Measurements from ENCODE around the gene PBRM1. TPM values are rescaled to one million over a fixed set of nuclear protein-coding genes. Genes with fewer than 3 reads are reported as not detected.
"Not testable (repeated sequence)": the region's sequence is repeated elsewhere in the genome, so short reads cannot be mapped to it uniquely, and the experiment has no call there.

Gene PBRM1
- total and polyA plus RNA-seq, 7 experiments from 2014 or later, result 58.4 to 109 (median 76.9) TPM

DNA sequence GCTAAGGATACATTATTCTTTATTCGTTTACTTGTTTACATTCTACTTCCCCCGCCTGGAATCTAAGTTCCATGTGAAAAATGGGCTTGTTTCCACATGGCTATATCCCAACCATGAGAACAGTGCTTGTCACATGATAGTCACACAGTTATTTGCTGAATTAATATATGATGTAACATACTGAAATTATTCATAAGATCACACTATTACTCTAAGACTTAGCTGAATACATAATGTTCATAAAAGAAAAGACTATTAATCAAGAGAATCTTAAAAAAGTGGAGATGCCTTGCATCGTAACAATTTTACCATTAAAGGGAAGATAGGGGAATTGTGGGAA is 6.5 kb downstream of the PBRM1 start:
- Mint-ChIP-seq H3K27me3 (no peaks in the 10 kb centered on the region), H3K9me3 (no peaks in the 10 kb centered on the region), H3K4me1 (peaks cover 22 to 52% (median 37%) of the 10 kb centered on the region in 7 donors), H3K36me3 (peaks cover 18 to 45% (median 37%) of the 10 kb centered on the region in 5 donors), H3K4me3 (no peak overlapping the region), H3K27ac (peak overlapping the region in 2 of 9 donors; percentile 10 to 69)
- peaks cover 11 to 45% (median 33%) of the 10 kb centered on the region in 3 experiments for H3K36me3 ChIP-seq (ENCODE audit: control insufficient read depth in 2 of 3, insufficient read depth in 3 of 3, low read length in 3 of 3)
- H3K4me3 ChIP-seq (ENCODE audit: low read length), result no peak overlapping the region
- intact Hi-C loops (cut with micrococcal nuclease), result no loop called here
- H3K27ac ChIP-seq (ENCODE audit: low read depth, low read length), result no peak overlapping the region
- H3K9me3 ChIP-seq (ENCODE audit: control insufficient read depth in 2 of 3, low read length in 3 of 3), result no peaks in the 10 kb centered on the region
- ATAC-seq (no peak), DNase-seq (no peak)
- peaks cover 0 to 4% of the 10 kb centered on the region in 2 donors for H3K4me1 ChIP-seq (ENCODE audit: control insufficient read depth in 2 of 2, insufficient read depth in 2 of 2, low read length in 2 of 2)
- ChIA-PET CTCF (no interaction called here), POLR2A (no interaction called here)
- H3K27me3 ChIP-seq (ENCODE audit: control insufficient read depth in 2 of 2, insufficient read depth in 2 of 2, low read length in 2 of 2), result no peaks in the 10 kb centered on the region

DNA sequence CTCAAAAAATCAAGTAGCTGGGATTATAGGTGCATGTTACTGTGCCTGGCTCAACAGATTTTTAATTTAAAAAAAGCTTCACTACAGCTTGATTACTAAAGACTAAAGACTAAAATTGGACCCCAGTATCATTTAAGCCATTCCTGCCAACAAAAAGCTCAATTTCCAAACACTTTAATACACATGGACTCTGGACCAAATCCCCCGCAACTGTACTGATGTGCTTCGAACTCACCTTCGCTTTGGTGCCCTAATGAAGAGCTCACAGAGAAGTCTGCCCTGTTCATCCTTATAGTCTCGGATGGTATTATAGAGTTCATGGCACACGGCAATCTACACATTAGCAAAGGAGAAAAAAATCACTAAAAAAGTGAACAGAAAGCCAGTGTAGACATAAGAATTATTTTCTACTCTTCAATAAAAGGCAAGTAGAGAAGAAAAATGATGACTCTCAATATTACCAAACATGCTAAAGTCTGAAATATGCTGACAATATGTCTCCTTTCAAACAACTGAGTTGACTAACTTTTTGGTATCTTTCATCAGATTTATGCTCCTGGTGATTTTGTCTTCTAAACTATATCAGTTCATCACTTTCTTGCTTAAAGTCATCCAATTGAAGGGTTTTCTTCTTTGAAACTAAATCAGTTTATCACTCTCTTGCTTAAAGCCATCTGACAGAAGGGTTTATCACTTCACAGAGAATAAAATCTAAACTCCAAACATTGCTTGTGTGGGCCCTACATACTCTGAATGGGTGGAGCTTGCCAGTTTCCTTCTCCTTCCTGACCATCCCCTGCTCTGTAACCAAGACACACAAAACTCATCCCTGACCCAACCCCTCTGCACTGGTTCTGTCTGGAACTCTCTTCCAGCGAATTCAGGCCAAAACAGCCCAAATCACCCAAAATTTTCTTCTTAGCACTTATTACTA is 7.2 kb downstream of the PBRM1 start:
- Histone ChIP-seq H3K27ac (ENCODE audit: low read depth, low read length) (no peak overlapping the region), H3K27me3 (ENCODE audit: control insufficient read depth in 2 of 2, insufficient read depth in 2 of 2, low read length in 2 of 2) (no peaks in the 10 kb centered on the region), H3K4me3 (ENCODE audit: low read length) (no peak overlapping the region), H3K36me3 (ENCODE audit: control insufficient read depth in 2 of 3, insufficient read depth in 3 of 3, low read length in 3 of 3) (peaks cover 11 to 45% (median 33%) of the 10 kb centered on the region in 3 experiments), H3K9me3 (ENCODE audit: control insufficient read depth in 2 of 3, low read length in 3 of 3) (no peaks in the 10 kb centered on the region), H3K4me1 (ENCODE audit: control insufficient read depth in 2 of 2, insufficient read depth in 2 of 2, low read length in 2 of 2) (no peaks in the 10 kb centered on the region)
- H3K4me3 Mint-ChIP-seq, result no peak overlapping the region
- H3K27ac Mint-ChIP-seq, result peak overlapping the region in 2 of 9 donors; percentile 10 to 69
- peaks cover 18 to 45% (median 37%) of the 10 kb centered on the region in 5 donors for H3K36me3 Mint-ChIP-seq
- intact Hi-C loops (cut with micrococcal nuclease), result no loop called here
- no peak for ATAC-seq
- no peaks in the 10 kb centered on the region for H3K27me3 Mint-ChIP-seq
- H3K4me1 Mint-ChIP-seq, result peaks cover 25 to 45% (median 31%) of the 10 kb centered on the region in 7 donors
- DNase-seq, result no peak
- POLR2A ChIA-PET, result no interaction called here
- H3K9me3 Mint-ChIP-seq, result no peaks in the 10 kb centered on the region
- CTCF ChIA-PET, result interaction anchor here (0.6 kb wide), 1 partner anchor 789 kb away, joined by 3 read pairs; no protein-coding TSS in a partner anchor

DNA sequence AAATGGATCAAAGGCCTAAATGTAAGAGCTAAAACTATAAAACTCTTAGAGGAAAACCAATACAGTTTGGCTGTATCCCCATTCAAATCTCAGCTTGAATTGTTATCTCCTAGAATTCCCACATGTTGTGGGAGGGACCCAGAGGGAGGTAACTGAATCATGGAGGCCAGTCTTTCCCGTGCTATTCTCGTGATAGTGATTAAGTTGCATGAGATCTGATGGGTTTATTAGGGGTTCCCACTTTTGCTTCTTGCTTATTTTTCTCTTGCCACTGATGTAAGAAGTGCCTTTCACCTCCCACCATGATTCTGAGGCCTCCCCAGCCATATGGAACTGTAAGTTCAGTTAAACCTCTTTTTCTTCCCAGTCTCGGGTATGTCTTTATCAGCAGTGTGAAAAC is 9.5 kb downstream of the PBRM1 start:
- DNase-seq; H3K27ac Mint-ChIP-seq; intact Hi-C loops (cut with micrococcal nuclease); H3K9me3 ChIP-seq (ENCODE audit: control insufficient read depth in 2 of 3, low read length in 3 of 3); H3K9me3 Mint-ChIP-seq; H3K27me3 Mint-ChIP-seq; CTCF ChIA-PET; POLR2A ChIA-PET; H3K27me3 ChIP-seq (ENCODE audit: control insufficient read depth in 2 of 2, insufficient read depth in 2 of 2, low read length in 2 of 2); H3K4me3 Mint-ChIP-seq; H3K4me1 ChIP-seq (ENCODE audit: control insufficient read depth in 2 of 2, insufficient read depth in 2 of 2, low read length in 2 of 2); H3K4me3 ChIP-seq (ENCODE audit: low read length); H3K27ac ChIP-seq (ENCODE audit: low read depth, low read length); ATAC-seq: not testable (repeated sequence)
- Mint-ChIP-seq H3K36me3 (peaks cover 25 to 47% (median 42%) of the 10 kb centered on the region in 5 donors), H3K4me1 (peaks cover 16 to 40% (median 26%) of the 10 kb centered on the region in 7 donors)
- peaks cover 21 to 61% (median 30%) of the 10 kb centered on the region in 3 experiments for H3K36me3 ChIP-seq (ENCODE audit: control insufficient read depth in 2 of 3, insufficient read depth in 3 of 3, low read length in 3 of 3)

DNA sequence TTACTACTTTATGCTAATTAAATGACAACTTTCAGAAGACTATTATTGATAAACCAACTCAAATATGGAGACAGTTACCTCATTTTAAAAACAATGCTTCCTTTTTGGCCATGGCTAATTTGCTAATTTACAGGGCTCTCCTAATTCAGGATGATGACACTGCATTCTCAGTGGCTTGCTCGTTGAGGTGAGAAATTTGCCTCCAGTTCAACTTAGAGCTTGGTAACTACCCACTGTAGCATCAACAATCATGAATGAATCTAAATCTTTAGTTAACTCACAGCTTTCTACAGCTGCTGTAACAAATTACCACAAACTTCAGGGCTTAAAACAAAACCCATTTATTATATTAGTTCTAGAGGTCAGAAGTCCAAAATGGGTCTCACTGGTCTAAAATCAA is 14.0 kb downstream of the PBRM1 start:
- H3K9me3 ChIP-seq (ENCODE audit: control insufficient read depth in 2 of 3, low read length in 3 of 3), result no peaks in the 10 kb centered on the region
- H3K36me3 ChIP-seq (ENCODE audit: control insufficient read depth in 2 of 3, insufficient read depth in 3 of 3, low read length in 3 of 3), result peaks cover 0 to 47% (median 14%) of the 10 kb centered on the region in 3 experiments
- no peak overlapping the region for H3K27ac ChIP-seq (ENCODE audit: low read depth, low read length)
- intact Hi-C loops (cut with micrococcal nuclease), result loop anchor here in 1 of 2 donors (2.0 kb wide), 1 partner anchor 13 kb away; the partner anchor contains the start of gene PBRM1
- H3K27me3 Mint-ChIP-seq, result no peaks in the 10 kb centered on the region
- H3K27me3 ChIP-seq (ENCODE audit: control insufficient read depth in 2 of 2, insufficient read depth in 2 of 2, low read length in 2 of 2), result no peaks in the 10 kb centered on the region
- POLR2A ChIA-PET, result no interaction called here
- DNase-seq (no peak), ATAC-seq (no peak)
- peaks cover 14 to 32% (median 24%) of the 10 kb centered on the region in 7 donors for H3K4me1 Mint-ChIP-seq
- peaks cover 0 to 14% of the 10 kb centered on the region in 2 donors for H3K4me1 ChIP-seq (ENCODE audit: control insufficient read depth in 2 of 2, insufficient read depth in 2 of 2, low read length in 2 of 2)
- no peaks in the 10 kb centered on the region for H3K9me3 Mint-ChIP-seq
- peaks cover 10 to 46% (median 31%) of the 10 kb centered on the region in 5 donors for H3K36me3 Mint-ChIP-seq
- CTCF ChIA-PET, result no interaction called here
- H3K4me3 ChIP-seq (ENCODE audit: low read length), result no peak overlapping the region
- H3K27ac Mint-ChIP-seq, result peak overlapping the region in 2 of 9 donors; percentile 12 to 49
- H3K4me3 Mint-ChIP-seq, result peak overlapping the region in 1 of 10 donors; percentile 29

DNA sequence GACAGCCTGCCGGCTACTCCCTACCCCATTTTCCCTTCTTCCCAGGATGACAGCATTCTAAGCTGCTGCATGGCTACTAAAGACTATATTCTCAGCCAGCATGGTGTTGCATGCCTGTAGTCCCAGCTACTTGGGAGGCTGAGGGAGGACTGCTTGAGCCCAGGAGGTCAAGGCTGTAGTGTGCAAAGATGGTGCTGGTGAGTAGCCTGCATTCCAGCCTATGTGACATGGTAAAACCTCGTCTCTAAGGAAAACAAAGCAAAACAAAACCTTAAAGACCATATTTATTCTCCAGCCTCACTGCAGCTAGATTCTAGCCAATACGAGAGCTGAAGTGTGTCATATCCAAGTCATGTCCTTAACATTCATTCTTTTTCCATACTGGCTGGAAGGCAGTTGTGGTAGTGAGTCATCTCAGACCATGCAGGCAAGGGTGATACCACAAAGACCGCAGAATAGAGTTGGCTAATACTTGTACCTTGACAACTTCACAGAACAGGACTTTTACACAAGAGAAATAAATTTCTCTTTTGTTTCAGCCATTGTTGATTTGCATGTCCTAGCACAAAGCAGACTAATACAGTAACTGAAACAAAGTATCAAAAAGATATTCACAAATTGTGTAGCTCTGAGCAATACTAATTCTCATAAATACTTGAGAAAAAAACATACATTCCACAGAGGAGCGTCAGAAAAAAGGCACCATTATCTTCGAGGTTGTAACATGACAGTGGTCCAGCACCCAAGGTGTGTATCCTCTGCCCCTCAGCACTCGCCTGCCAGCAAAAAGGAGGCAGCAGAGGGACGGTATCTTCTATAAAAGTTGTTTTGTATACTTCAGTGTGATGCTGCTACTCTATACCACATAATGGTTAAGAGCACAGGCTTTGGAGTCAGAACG is 14.8 kb downstream of the PBRM1 start:
- peaks cover 0 to 48% (median 10%) of the 10 kb centered on the region in 3 experiments for H3K36me3 ChIP-seq (ENCODE audit: control insufficient read depth in 2 of 3, insufficient read depth in 3 of 3, low read length in 3 of 3)
- peak; percentile 89 for ATAC-seq

DNA sequence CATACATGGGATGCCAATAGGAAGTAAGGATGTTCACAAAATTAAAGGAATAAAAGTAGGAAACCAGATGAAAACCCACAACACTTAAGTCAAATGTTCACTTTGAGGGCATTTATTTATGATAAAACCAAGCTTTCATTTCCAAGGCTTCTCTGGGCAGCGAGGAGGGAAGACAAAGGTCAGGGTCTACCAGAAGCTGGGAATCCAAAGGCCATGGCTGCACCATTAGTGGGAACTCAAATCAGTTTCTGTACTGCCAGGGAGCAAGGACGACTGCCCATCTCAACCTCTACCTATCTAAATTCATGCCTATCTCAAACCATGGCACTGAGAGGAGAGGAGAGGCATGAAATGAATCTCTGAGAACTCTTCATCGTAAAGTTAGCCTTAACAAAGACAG is 22.6 kb downstream of the PBRM1 start:
- peak overlapping the region in 1 of 9 donors; percentile 50 for H3K27ac Mint-ChIP-seq
- peaks cover 4 to 52% (median 19%) of the 10 kb centered on the region in 5 donors for H3K36me3 Mint-ChIP-seq

More for the DNA sequence above, 14.8 kb downstream of the PBRM1 start:
- H3K36me3 Mint-ChIP-seq, result peaks cover 7 to 41% (median 28%) of the 10 kb centered on the region in 5 donors
- ChIA-PET POLR2A (interaction anchor here (0.7 kb wide), 1 partner anchor 67 kb away, joined by 3 read pairs; no protein-coding TSS in a partner anchor), CTCF (no interaction called here)
- H3K27ac ChIP-seq (ENCODE audit: low read depth, low read length), result no peak overlapping the region
- H3K9me3 ChIP-seq (ENCODE audit: control insufficient read depth in 2 of 3, low read length in 3 of 3), result no peaks in the 10 kb centered on the region
- H3K4me3 ChIP-seq (ENCODE audit: low read length), result no peak overlapping the region
- no peaks in the 10 kb centered on the region for H3K9me3 Mint-ChIP-seq
- H3K27ac Mint-ChIP-seq, result peak overlapping the region in 6 of 9 donors; percentile 25 to 85 (median 45)
- H3K4me1 Mint-ChIP-seq, result peaks cover 14 to 31% (median 24%) of the 10 kb centered on the region in 7 donors
- peaks cover 0 to 14% of the 10 kb centered on the region in 2 donors for H3K4me1 ChIP-seq (ENCODE audit: control insufficient read depth in 2 of 2, insufficient read depth in 2 of 2, low read length in 2 of 2)
- peak in 1 of 9 donors; percentile 56 for DNase-seq
- intact Hi-C loops (cut with micrococcal nuclease), result loop anchor here in 1 of 2 donors (2.0 kb wide), 1 partner anchor 14 kb away; the partner anchor contains the start of gene PBRM1
- H3K27me3 ChIP-seq (ENCODE audit: control insufficient read depth in 2 of 2, insufficient read depth in 2 of 2, low read length in 2 of 2), result no peaks in the 10 kb centered on the region
- H3K27me3 Mint-ChIP-seq, result no peaks in the 10 kb centered on the region
- peak overlapping the region in 1 of 10 donors; percentile 62 for H3K4me3 Mint-ChIP-seq

More for the DNA sequence above, 22.6 kb downstream of the PBRM1 start:
- Histone ChIP-seq H3K4me1 (ENCODE audit: control insufficient read depth in 2 of 2, insufficient read depth in 2 of 2, low read length in 2 of 2) (no peaks in the 10 kb centered on the region), H3K27ac (ENCODE audit: low read depth, low read length) (no peak overlapping the region), H3K27me3 (ENCODE audit: control insufficient read depth in 2 of 2, insufficient read depth in 2 of 2, low read length in 2 of 2) (no peaks in the 10 kb centered on the region), H3K36me3 (ENCODE audit: control insufficient read depth in 2 of 3, insufficient read depth in 3 of 3, low read length in 3 of 3) (peaks cover 0 to 75% (median 12%) of the 10 kb centered on the region in 3 experiments), H3K4me3 (ENCODE audit: low read length) (no peak overlapping the region), H3K9me3 (ENCODE audit: control insufficient read depth in 2 of 3, low read length in 3 of 3) (no peaks in the 10 kb centered on the region)
- Mint-ChIP-seq H3K27me3 (no peaks in the 10 kb centered on the region), H3K4me1 (peaks cover 0 to 5% (median 2%) of the 10 kb centered on the region in 7 donors), H3K9me3 (no peaks in the 10 kb centered on the region), H3K4me3 (no peak overlapping the region)
- no peak for DNase-seq
- intact Hi-C loops (cut with micrococcal nuclease), result no loop called here
- POLR2A ChIA-PET, result no interaction called here
- CTCF ChIA-PET, result no interaction called here
- ATAC-seq, result no peak
